HEK293 (cell line): Measurements from ENCODE around the gene TSPAN14.

ENCODE experiments used
- CTCF ChIA-PET: fragments of 350-600 bp; formaldehyde crosslinking; extraction: SDS; loops from one replicate; lab custom pipeline; 2021; ENCODE audit warnings: antibody characterized with exemption; lab: Yijun Ruan, JAX
- POLR2A ChIA-PET: fragments of 300-600 bp; formaldehyde crosslinking; extraction: SDS; loops from one replicate; lab custom pipeline; 2020; ENCODE audit warnings: antibody characterized with exemption, inconsistent platforms; lab: Yijun Ruan, JAX
- H3K27ac ChIP-seq: fragments of 200-500 bp; sonication (Bioruptor generic); 2 replicates; pipeline ENCODE4 v1.5.1; 2014; ENCODE audit warnings: low read depth, low read length, control low read depth, inconsistent platforms; ENCODE audit errors: extremely low read depth
- H3K36me3 ChIP-seq, 2 experiments: fragments of 200-500 bp in 1 of 2; sonication (Bioruptor generic) in 1 of 2; 1 replicate in 1 of 2; 2 replicates in 1 of 2; pipeline ENCODE4 v1.5.1; 2014 to 2017; ENCODE audit warnings: inconsistent platforms in 2 of 2, low read length in 2 of 2; ENCODE audit not compliant: control insufficient read depth in 2 of 2, insufficient read depth in 1 of 2
- H3K4me1 ChIP-seq: fragments of 200-500 bp; sonication (Bioruptor generic); 2 replicates; pipeline ENCODE4 v1.5.1; 2014; ENCODE audit warnings: mild to moderate bottlenecking, low read length, inconsistent platforms; ENCODE audit not compliant: control insufficient read depth, insufficient read depth
- H3K4me3 ChIP-seq: 2 replicates; pipeline ENCODE4 v1.5.1; 2011; ENCODE audit warnings: low read depth, mild to moderate bottlenecking, control low read depth, low read length, moderate library complexity
- H3K9me3 ChIP-seq: fragments of 200-500 bp; sonication (Bioruptor generic); 2 replicates; pipeline ENCODE4 v1.5.1; 2014; ENCODE audit warnings: low read depth, low read length, inconsistent platforms; ENCODE audit not compliant: control insufficient read depth, insufficient read depth
- EGR2 ChIP-seq: fragments of 450-650 bp; formaldehyde crosslinking; IDR thresholded peaks from 2 replicates; pipeline ENCODE4 v1.5.1; 2016; ENCODE audit warnings: low read depth, missing biosample characterization, missing genetic modification characterization
- GLIS2 ChIP-seq: fragments of 450-650 bp; formaldehyde crosslinking; IDR thresholded peaks from 2 replicates; pipeline ENCODE4 v1.5.1; 2016; ENCODE audit warnings: missing biosample characterization, missing genetic modification characterization
- OVOL3 ChIP-seq: fragments of 450-650 bp; formaldehyde crosslinking; IDR thresholded peaks from 2 replicates; pipeline ENCODE4 v1.5.1; 2016; ENCODE audit warnings: missing biosample characterization, missing genetic modification characterization
- ZBTB7A ChIP-seq: fragments of 450-650 bp; formaldehyde crosslinking; IDR thresholded peaks from 2 replicates; pipeline ENCODE4 v1.5.1; 2016; ENCODE audit warnings: low read depth, missing biosample characterization, missing genetic modification characterization
- ZFHX2 ChIP-seq: fragments of 450-650 bp; formaldehyde crosslinking; conservative IDR thresholded peaks from 2 replicates; pipeline ENCODE4 v1.5.1; 2016; ENCODE audit warnings: missing biosample characterization, missing genetic modification characterization
- ZNF112 ChIP-seq: fragments of 450-650 bp; formaldehyde crosslinking; IDR thresholded peaks from 2 replicates; pipeline ENCODE4 v1.5.0; 2017; ENCODE audit warnings: missing biosample characterization, missing genetic modification characterization
- ZNF202 ChIP-seq: fragments of 450-650 bp; formaldehyde crosslinking; IDR thresholded peaks from 2 replicates; pipeline ENCODE4 v1.5.1; 2016; ENCODE audit warnings: missing biosample characterization, missing genetic modification characterization, borderline replicate concordance
- ZNF558 ChIP-seq: fragments of 450-650 bp; formaldehyde crosslinking; IDR thresholded peaks from 2 replicates; pipeline ENCODE4 v1.5.1; 2016; ENCODE audit warnings: missing biosample characterization, missing genetic modification characterization
- ZNF701 ChIP-seq: fragments of 450-650 bp; formaldehyde crosslinking; IDR thresholded peaks from 2 replicates; pipeline ENCODE4 v1.5.1; 2016; ENCODE audit warnings: missing biosample characterization, missing genetic modification characterization
- ZNF837 ChIP-seq: fragments of 450-650 bp; formaldehyde crosslinking; IDR thresholded peaks from 2 replicates; pipeline ENCODE4 v1.5.1; 2016; ENCODE audit warnings: missing biosample characterization, missing genetic modification characterization
- ZXDB ChIP-seq: fragments of 450-650 bp; formaldehyde crosslinking; IDR thresholded peaks from 2 replicates; pipeline ENCODE4 v1.5.1; 2016; ENCODE audit warnings: missing biosample characterization, missing genetic modification characterization
- TF ChIP-seq, protein P1 (sequence below): fragments of 450-650 bp; formaldehyde crosslinking; IDR thresholded peaks from 2 replicates; pipeline ENCODE4 v1.5.1; 2016; ENCODE audit warnings: missing biosample characterization, missing genetic modification characterization, low read depth
- TF ChIP-seq, protein P2 (sequence below): fragments of 450-650 bp; formaldehyde crosslinking; IDR thresholded peaks from 2 replicates; pipeline ENCODE4 v1.5.1; 2016; ENCODE audit warnings: missing biosample characterization, missing genetic modification characterization
- TF ChIP-seq, protein P3 (sequence below): fragments of 450-650 bp; formaldehyde crosslinking; IDR thresholded peaks from 2 replicates; pipeline ENCODE4 v1.5.1; 2016; ENCODE audit warnings: missing biosample characterization, missing genetic modification characterization, low read depth

The TSPAN14 gene

DNA sequence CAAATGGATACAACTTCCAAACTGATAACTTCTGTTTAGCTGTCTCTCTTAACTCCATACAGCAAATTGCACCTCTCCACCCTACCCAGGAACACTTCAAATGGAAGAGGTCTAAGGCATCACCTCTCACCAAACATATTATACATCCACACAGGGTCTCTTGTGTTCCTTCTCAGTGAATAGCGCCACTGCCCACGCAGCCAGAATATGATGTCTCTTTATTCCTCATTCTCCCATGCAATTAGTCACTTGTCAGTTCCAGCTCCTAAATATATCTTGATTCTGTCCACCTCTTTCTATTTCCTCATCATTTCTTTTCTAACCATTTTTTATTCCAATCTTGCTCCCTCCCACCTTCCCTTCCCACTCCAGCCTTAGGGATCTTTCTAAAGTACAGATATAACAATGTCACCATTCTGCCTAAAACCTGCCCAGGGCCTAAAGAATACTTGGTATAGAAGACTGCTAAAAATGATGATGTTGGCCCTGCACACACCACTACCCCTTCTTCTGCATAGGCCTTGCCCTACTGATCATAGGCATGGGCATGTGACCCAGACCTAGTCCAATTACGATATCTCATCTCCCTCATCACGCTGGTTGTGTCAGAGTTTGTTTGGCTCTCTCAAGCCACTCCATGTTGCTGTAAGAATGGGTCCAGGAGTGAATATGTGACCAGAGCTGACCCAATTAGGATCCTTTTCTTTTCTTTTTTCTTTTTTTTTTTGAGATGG, 5.7 kb upstream of the TSPAN14 start (continued):
- TF ChIP-seq, protein P1, sequence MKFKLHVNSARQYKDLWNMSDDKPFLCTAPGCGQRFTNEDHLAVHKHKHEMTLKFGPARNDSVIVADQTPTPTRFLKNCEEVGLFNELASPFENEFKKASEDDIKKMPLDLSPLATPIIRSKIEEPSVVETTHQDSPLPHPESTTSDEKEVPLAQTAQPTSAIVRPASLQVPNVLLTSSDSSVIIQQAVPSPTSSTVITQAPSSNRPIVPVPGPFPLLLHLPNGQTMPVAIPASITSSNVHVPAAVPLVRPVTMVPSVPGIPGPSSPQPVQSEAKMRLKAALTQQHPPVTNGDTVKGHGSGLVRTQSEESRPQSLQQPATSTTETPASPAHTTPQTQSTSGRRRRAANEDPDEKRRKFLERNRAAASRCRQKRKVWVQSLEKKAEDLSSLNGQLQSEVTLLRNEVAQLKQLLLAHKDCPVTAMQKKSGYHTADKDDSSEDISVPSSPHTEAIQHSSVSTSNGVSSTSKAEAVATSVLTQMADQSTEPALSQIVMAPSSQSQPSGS = no peak
- TF ChIP-seq, protein P2, sequence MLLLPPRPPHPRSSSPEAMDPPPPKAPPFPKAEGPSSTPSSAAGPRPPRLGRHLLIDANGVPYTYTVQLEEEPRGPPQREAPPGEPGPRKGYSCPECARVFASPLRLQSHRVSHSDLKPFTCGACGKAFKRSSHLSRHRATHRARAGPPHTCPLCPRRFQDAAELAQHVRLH (tag by site-specific recombination) = no peak
- no peak for TF ChIP-seq ZBTB7A (tag by site-specific recombination)

DNA sequence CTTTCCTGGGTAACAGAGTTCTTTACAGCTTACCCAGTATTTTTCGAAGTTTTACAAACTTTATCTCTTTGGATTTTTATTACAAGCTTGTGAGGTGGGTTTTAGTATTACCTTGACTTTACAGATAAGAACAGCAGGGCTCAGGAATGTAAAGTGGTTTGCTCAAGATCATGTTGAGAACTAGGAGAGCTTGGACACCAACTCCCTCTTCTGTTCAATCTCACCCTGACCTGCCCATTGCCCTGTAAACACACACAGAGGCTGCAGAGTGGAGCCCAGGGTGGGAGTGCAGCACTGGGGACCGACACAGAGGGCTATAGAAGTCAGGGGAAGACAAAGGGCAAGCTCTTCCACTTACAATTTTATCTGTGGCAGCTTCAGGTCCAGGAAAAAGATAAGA, 4.6 kb upstream of the TSPAN14 start:
- H3K9me3 ChIP-seq = no peaks in the 10 kb centered on the region
- no peaks in the 10 kb centered on the region; the same call in 1 of the 2 replicates for H3K4me1 ChIP-seq
- no peak for TF ChIP-seq ZNF202 (tag by site-specific recombination)
- ChIA-PET POLR2A (interaction anchor here (0.8 kb wide), 1 partner anchor 41 kb away, joined by 3 read pairs; the partner anchor contains the start of gene PRXL2A), CTCF (interaction anchor here (0.6 to 5.5 kb wide), 7 partner anchors 53 to 467 kb away, joined by 3 to 45 read pairs (median 4); no protein-coding TSS in a partner anchor)
- H3K36me3 ChIP-seq = no peaks in the 10 kb centered on the region
- no peak overlapping the region for H3K27ac ChIP-seq
- H3K4me3 ChIP-seq = no peak overlapping the region

DNA sequence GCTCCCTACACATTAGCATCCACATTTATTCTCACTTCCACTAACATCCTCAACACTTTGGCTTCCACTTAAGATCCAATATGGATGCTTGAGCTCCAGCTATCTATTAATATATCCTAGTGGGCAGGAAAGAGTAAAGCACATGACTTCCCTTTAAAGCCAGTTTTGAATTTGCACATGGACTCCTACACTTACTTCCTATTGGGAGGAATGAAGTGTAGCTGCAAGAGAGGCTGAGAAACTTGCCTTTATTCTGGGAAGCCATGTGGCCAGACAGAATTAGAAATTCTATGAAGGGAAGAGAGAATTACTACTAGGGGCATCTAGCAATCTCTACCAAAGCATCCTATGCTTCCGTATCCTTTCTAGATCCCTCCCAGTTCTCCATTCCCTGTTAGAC, 3.0 kb upstream of the TSPAN14 start:
- no peak overlapping the region for H3K4me3 ChIP-seq
- ChIA-PET POLR2A (no interaction called here), CTCF (interaction anchor here (0.6 to 5.5 kb wide), 3 partner anchors 54 to 251 kb away, joined by 3 to 45 read pairs (median 3); no protein-coding TSS in a partner anchor)
- no peaks in the 10 kb centered on the region for H3K36me3 ChIP-seq
- H3K4me1 ChIP-seq = no peaks in the 10 kb centered on the region; the same call in 1 of the 2 replicates
- no peak overlapping the region for H3K27ac ChIP-seq
- H3K9me3 ChIP-seq = no peaks in the 10 kb centered on the region
- no peak for TF ChIP-seq ZFHX2
- no peak for TF ChIP-seq ZNF558 (tag by site-specific recombination)
- TF ChIP-seq, protein P3, sequence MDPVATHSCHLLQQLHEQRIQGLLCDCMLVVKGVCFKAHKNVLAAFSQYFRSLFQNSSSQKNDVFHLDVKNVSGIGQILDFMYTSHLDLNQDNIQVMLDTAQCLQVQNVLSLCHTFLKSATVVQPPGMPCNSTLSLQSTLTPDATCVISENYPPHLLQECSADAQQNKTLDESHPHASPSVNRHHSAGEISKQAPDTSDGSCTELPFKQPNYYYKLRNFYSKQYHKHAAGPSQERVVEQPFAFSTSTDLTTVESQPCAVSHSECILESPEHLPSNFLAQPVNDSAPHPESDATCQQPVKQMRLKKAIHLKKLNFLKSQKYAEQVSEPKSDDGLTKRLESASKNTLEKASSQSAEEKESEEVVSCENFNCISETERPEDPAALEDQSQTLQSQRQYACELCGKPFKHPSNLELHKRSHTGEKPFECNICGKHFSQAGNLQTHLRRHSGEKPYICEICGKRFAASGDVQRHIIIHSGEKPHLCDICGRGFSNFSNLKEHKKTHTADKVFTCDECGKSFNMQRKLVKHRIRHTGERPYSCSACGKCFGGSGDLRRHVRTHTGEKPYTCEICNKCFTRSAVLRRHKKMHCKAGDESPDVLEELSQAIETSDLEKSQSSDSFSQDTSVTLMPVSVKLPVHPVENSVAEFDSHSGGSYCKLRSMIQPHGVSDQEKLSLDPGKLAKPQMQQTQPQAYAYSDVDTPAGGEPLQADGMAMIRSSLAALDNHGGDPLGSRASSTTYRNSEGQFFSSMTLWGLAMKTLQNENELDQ (tag by site-specific recombination) = no peak
- no peak for TF ChIP-seq ZXDB (tag by site-specific recombination)
- no peak for TF ChIP-seq GLIS2 (tag by site-specific recombination)
- TF ChIP-seq OVOL3 (tag by site-specific recombination) = no peak
- TF ChIP-seq ZNF701 (tag by site-specific recombination) = no peak
- no peak for TF ChIP-seq ZNF112 (tag by site-specific recombination)

DNA sequence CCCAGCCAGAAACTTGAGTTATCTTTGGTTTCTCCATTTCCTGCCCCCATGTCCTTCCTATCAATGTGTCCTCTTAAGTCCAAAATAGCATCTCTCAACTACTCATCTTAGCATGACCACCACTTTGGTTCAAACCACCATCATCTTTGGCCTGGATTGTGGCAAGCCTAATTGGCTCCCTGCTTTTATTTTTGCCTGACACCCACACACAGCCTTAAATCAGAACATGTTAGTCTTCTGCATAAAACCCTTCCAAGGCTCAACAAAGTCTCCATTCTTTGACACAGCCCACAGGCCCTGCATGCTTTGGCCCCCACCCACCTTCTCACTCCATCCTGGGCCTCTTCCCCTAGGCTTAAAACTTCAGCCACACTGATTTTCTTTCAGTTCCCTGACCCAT, 2.0 kb upstream of the TSPAN14 start:
- Histone ChIP-seq H3K4me1 (no peaks in the 10 kb centered on the region; the same call in 1 of the 2 replicates), H3K36me3 (no peaks in the 10 kb centered on the region), H3K27ac (no peak overlapping the region), H3K9me3 (no peaks in the 10 kb centered on the region), H3K4me3 (no peak overlapping the region)
- ChIA-PET POLR2A (no interaction called here), CTCF (interaction anchor here (0.6 to 5.5 kb wide), 5 partner anchors 8 to 473 kb away, joined by 3 to 45 read pairs (median 11); no protein-coding TSS in a partner anchor)
- peak; percentile 61 for TF ChIP-seq ZFHX2
- no peak for TF ChIP-seq ZNF837 (tag by site-specific recombination)
- peak; percentile 65 for TF ChIP-seq EGR2
